ENCODE data around the gene CPED1. TPM values are rescaled to one million over a fixed set of nuclear protein-coding genes. Genes with fewer than 3 reads are reported as not detected.

CPED1 gene
- total RNA-seq, 1 experiment from 2014 or later = 0.13 TPM

DNA sequence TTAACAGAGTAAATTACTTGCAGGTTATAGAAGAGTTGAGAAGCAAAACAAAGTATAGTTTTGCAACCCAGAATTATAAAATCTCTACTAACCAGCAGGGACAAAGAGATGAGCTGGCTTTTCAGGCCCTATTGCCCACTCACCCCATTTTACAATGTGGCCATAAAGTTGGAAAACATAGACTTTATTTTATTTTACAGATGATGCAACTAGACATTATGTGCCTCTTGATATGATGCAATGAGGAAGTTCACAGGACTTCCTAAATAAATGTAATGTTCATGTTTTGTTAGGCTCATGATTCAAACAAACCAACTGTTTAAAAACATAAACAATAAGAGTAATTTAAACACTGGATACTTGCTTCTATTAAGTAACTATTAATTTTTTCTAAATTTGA, 199.2 kb downstream of the CPED1 start:
- no peak overlapping the region for H4K91ac ChIP-seq (ENCODE audit: insufficient read length, low read depth, low read length)
- Mint-ChIP-seq H3K27me3 (ENCODE audit: low read depth) (no peaks in the 10 kb centered on the region), H3K27ac (no peak overlapping the region), H3K4me1 (no peaks in the 10 kb centered on the region), H3K4me3 (no peak overlapping the region), H3K36me3 (ENCODE audit: insufficient read depth in 1 of 3, low read depth in 3 of 3) (no peaks in the 10 kb centered on the region), H3K9me3 (no peaks in the 10 kb centered on the region)
- H3K9ac ChIP-seq (ENCODE audit: extremely low read depth, insufficient read length, low read length) = no peak overlapping the region
- H3K79me1 ChIP-seq (ENCODE audit: insufficient read depth, low read depth, low read length, poor library complexity, severe bottlenecking) = no peaks in the 10 kb centered on the region
- H2BK20ac ChIP-seq (ENCODE audit: low read depth, low read length, poor library complexity, severe bottlenecking) = no peak overlapping the region
- no peak overlapping the region for H4K8ac ChIP-seq (replicated peaks; ENCODE audit: insufficient read length, low read depth, low read length)
- H3K4me2 ChIP-seq (ENCODE audit: insufficient read depth, insufficient read length, low read length) = no peak overlapping the region
- H2BK12ac ChIP-seq (ENCODE audit: insufficient read length, low read depth, low read length) = no peak overlapping the region
- no peak overlapping the region for H2AFZ ChIP-seq (ENCODE audit: low read length)
- H3K4me1 ChIP-seq (ENCODE audit: insufficient read depth, low read length) = no peaks in the 10 kb centered on the region
- no peak overlapping the region for H2BK15ac ChIP-seq (ENCODE audit: low read depth, low read length)
- H4K5ac ChIP-seq (ENCODE audit: insufficient read length, low read depth, low read length) = no peak overlapping the region
- H2BK120ac ChIP-seq (ENCODE audit: low read depth, low read length, poor library complexity, severe bottlenecking) = no peak overlapping the region
- no peak overlapping the region for H3K27ac ChIP-seq (ENCODE audit: insufficient read length, low read depth, low read length)
- no peak overlapping the region for H3K56ac ChIP-seq (ENCODE audit: insufficient read length, low read depth, low read length)
- no peaks in the 10 kb centered on the region for H3K79me2 ChIP-seq (ENCODE audit: insufficient read depth, low read length)
- no peak overlapping the region for H3K14ac ChIP-seq (ENCODE audit: insufficient read depth, low read length)
- H3K18ac ChIP-seq (ENCODE audit: insufficient read length, low read depth, low read length) = no peak overlapping the region
- TF ChIP-seq, protein P1, sequence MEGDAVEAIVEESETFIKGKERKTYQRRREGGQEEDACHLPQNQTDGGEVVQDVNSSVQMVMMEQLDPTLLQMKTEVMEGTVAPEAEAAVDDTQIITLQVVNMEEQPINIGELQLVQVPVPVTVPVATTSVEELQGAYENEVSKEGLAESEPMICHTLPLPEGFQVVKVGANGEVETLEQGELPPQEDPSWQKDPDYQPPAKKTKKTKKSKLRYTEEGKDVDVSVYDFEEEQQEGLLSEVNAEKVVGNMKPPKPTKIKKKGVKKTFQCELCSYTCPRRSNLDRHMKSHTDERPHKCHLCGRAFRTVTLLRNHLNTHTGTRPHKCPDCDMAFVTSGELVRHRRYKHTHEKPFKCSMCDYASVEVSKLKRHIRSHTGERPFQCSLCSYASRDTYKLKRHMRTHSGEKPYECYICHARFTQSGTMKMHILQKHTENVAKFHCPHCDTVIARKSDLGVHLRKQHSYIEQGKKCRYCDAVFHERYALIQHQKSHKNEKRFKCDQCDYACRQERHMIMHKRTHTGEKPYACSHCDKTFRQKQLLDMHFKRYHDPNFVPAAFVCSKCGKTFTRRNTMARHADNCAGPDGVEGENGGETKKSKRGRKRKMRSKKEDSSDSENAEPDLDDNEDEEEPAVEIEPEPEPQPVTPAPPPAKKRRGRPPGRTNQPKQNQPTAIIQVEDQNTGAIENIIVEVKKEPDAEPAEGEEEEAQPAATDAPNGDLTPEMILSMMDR (conservative IDR thresholded peaks at IDR 0.05) = no peak
- no peak for DNase-seq
- no peak overlapping the region for H3K23ac ChIP-seq (ENCODE audit: insufficient read length, low read depth, low read length)
- no peak overlapping the region for H3T11ph ChIP-seq (ENCODE audit: low read length)
- H2AK5ac ChIP-seq (ENCODE audit: insufficient read length, low read length) = no peak overlapping the region
- no peaks in the 10 kb centered on the region for H3K27me3 ChIP-seq (ENCODE audit: insufficient read depth, low read length)
- no peak overlapping the region for H3K4ac ChIP-seq (ENCODE audit: low read depth, low read length)
- H3K9me3 ChIP-seq (ENCODE audit: control insufficient read depth, low read depth, low read length) = no peaks in the 10 kb centered on the region
- no peaks in the 10 kb centered on the region for H3K23me2 ChIP-seq (ENCODE audit: insufficient read length, low read depth, low read length, poor library complexity, severe bottlenecking)
- H2BK5ac ChIP-seq (ENCODE audit: insufficient read length, low read length) = no peak overlapping the region
- no peaks in the 10 kb centered on the region for H4K20me1 ChIP-seq (ENCODE audit: control insufficient read depth, insufficient read depth, insufficient read length)

Data from H9 (cell line).